Measurements from ENCODE around the gene AHCYL1.

DNA sequence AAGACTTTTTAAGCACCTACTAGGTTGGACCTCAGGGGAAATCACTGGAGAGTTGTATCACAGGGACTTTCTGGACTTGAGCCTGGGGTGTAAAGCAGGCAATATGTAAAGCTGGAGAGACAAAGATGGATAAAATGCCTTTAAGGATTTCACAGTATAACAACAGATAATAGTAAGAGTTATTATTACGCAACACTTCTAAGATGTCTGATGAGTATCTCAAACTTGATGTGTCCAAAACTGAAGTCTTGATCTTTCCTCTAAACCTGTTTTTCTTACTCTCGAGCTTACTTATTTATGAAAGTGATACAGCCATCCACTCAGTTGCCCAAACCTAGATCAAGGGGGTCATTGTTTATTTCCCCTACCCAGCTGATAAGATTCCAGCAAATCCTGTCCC is 47.8 kb downstream of the AHCYL1 start:
- TF ChIP-seq CTCF (IDR thresholded peaks at IDR 0.05 in 8 of 11, conservative IDR thresholded peaks at IDR 0.05 in 3 of 11) (no peak), POLR2A (IDR thresholded peaks at IDR 0.05) (no peak), POLR2AphosphoS5 (IDR thresholded peaks at IDR 0.05) (no peak)
